UCSD-AML1 (cell line): Measurements from ENCODE around the gene PRRC2B.
"Not testable (repeated sequence)": the region's sequence is repeated elsewhere in the genome, so short reads cannot be mapped to it uniquely, and the experiment has no call there.

Source experiments
- DNase-seq: peaks from one replicate; lab custom pipeline; 2025; ENCODE audit not compliant: unreplicated experiment; lab: John Stamatoyannopoulos, UW

The PRRC2B gene

DNA sequence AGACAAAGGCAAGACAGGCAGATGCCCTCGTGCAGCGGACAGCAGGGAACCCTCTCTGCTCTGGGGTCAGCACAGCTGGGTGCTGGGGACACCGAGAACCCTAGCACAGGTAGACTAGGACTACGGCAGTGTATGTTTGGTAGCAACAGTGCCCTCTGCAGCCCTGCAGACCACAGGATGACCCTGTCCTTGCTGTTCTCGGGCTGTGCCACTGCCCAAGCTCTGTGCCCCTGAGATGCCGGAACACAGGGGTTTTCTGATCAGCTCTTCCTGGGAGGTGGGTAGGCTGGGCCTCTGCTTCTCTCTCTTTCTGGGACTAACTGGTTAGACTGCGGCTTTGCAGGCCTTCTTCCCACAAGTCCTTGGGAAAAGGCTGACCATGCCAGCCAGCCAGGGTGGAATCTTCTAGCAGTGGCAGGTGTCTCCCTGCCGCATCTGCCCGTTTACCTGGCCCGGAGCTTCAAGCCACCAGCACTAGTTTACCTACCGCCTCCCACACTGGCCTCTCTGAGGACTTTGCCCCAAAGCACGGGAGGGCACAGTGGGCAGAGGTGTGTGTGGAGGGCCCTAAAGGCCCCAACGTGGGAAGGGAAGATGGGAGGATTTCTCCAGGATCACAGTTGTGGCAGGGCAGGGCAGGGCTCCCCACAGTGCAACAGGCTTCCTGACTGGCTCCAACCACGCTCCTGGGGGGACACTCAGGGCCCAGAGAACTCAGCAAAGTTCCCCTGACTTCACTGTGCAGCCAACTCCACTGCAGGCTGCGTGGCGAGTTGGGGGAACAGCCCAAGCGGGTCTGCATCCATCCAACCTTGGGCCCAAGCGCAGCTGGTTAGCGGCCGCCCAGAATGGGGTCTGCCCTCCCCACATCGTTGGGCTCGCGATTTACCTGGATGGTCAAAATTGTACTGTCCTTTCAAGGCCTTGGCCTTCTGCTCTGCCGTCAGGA, 136.0 kb downstream of the PRRC2B start:
- no peak for DNase-seq

DNA sequence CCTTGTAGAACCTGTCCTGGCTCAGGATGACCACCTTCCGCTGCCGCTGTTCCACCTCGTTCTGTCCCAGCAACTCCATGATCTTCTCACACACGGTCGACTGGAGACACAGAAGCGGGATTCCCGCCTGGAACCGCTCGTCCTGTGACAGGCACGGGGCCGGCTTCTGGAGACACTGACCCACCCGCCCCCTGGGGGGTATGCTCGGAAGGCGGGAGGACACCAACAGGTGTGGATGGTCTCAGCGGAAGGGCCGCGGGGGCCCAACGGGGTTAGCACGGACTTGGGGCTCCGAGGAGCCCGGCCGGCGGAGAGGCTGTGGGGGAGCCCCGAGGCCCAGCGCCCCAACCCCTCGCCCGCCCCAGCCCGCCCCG, 136.6 kb downstream of the PRRC2B start:
- DNase-seq = no peak

DNA sequence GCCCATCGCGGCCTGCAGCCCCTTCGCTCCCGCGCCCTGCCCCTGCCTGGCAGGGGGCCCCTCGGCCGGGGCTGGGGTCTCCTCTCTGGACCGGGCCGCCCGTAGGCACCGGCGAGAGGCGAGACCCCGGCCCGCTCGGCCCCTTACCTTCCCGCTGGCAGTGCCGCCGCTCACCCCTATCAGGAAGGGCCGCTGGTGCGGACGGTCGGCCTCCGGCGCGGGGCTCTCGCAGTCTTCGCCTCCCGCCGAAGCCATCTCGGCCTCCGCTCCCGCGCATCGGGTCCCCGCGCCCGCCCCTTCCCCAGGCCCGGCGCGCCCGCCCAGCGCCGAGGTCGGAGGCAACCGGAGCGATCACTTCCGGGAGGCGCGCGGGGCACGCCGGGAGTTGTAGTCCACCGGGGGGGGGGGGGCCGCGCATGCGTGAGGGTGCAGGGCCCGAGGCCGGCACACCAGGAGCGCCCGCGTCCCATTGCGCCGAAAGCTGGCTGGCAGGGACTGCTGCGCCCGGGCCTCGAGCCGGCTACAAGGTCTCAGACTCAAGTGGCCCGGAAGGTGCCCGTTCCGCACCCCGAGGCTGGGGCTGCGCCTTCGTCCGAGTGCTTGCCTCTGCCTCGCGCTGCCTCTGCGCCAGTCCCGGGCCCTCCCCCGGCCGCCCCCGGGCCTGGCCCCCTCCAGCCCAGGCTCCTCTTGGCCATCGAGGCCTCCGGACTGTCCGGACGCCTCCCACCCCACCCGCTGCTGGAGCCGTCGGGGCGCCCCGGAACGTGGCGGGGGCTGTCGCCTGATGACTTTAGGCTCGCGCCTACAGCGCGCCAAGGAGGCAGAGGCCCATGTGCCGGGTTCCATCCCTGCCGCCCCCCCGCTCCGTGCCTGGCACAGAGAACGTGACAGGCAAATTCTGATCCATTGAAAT, 137.3 kb downstream of the PRRC2B start, which contains the start of gene UCK1:
TSS of gene UCK1 (minus strand) at position 344 of the 913 bp plus-strand sequence. CDS start at position 255, 89 bp downstream.
- DNase-seq = peak; percentile 87

DNA sequence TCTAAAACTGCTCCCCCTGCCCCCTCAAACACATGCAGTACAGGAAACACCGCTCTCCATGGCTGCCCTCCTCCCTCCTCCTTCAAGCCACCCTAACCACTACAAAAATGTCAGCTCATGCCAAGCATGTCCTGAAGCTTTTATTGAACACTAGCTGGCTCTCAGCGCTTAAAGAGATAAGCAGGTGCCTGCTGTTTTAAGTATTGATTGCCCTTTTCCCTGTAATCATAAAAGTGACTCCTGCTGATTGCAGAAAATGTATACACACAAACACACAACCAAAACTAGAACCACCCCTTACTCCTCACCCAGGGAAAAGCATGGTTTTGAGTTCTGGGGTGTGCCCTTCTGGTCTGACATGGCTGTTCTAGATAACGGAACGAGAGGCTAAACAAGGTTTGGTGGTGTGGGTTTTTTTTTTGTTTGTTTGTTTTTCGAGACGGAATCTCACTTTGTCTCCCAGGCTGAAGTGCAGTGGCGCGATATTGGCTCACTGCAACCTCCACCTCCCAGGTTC, 140.9 kb downstream of the PRRC2B start:
- DNase-seq = no peak

DNA sequence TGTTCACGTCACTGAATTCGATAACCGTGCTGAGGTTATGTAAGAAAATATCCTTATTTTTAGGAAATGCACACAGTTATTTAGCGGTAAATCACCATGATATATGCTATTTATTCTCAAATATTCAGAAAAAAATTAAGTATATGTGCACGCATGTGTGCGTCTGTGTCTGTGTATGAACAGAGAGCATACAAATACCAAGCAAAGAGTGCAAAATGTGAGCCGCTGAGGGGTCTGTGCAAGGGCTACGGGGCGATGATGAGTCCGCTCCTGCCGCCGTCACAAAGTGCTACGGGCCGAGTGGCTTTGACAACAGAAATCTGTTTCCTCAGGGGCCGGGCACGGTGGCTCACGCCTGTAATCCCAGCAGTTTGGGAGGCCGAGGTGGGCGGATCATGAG, 144.1 kb downstream of the PRRC2B start:
- DNase-seq = no peak

DNA sequence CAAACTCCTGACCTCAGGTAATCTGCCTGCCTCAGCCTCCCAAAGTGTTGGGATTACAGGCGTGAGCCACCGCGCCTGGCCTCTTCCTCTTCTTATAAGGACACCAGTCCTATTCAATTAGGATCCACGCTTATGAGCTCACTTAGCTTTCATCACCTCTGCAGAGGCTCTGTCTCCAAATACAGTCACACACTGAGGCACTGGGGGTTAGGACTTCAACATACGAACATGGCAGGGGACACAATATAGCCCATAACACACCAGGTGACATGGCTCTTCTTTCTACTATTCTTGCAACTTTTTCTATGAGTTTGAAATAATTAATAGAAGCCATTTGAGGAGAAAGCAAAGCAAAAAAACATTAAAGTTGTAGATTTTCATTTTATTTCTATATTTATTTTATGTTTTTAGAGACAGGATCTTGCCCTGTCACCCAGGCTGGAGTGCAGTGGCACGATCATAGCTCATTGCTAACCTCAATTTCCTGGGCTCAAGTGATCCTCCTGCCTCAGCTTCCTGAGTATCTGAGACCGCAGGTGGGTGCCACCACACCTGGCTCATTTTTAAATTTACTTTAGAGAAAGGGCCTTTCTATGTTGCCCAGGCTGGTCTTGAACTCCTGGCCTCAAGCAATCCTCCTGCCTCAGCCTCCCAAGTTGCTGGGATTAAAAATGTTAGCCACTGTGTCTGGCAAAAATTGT, 145.5 kb downstream of the PRRC2B start:
- no peak for DNase-seq

DNA sequence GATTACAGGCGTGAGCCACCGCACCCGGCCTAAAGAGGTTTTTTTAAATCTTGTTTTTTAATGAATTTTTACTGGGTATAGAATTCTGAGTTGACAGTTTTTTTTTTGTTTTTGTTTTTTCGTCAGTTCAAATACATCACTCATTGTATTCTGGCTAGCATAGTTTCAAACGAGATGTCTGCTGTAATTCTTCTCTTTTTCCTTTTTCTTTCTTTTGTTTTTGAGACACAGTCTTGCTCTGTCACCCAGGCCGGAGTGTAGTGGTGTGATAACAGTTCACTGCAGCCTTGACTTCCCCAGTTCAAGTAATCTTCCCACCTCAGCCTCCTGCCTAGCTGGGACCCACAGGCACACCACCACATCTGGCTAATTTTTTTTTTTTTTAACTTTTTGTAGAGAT, 149.3 kb downstream of the PRRC2B start:
- no peak for DNase-seq

DNA sequence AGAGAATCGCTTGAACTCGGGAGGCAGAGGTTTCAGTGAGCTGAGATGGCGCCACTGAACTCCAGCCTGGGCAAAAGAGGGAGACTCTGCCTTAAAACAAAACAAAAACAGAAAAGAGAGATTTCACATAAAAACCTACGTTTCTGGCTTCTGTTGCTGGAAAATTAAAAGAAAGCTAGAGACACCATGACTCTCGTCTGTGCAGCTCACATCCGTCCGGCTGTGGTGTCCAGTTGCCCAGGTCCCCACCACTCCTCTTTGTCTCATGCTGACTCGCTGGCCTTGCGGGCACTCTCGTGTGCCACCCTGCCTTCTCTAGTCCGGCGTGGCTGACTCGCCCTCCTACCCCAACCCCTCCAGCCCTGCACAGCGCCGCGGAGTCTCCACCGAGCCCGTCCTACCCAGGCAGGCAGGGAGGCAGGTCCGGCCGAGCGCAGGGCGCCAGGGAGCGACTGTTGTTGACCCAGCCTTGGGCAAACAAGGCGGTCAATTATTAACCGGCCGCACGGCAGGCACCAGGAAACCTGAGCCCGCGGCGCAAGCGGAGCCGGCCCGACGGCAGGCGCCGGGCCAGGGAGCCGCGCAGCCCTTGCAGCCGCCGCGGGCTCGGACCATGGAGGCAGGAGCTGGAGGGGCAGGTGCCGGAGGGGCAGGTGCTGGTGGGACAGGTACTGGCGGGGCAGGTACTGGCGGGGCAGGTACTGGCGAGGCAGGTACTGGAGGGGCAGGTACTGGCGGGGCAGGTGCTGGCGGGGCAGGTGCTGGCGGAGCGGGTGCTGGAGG, 151.3 kb downstream of the PRRC2B start, which contains the start of gene PRRT1B:
TSS of gene PRRT1B (plus strand) at position 521 of the 783 bp plus-strand sequence. CDS start at position 614, 93 bp downstream.
- no peak for DNase-seq

DNA sequence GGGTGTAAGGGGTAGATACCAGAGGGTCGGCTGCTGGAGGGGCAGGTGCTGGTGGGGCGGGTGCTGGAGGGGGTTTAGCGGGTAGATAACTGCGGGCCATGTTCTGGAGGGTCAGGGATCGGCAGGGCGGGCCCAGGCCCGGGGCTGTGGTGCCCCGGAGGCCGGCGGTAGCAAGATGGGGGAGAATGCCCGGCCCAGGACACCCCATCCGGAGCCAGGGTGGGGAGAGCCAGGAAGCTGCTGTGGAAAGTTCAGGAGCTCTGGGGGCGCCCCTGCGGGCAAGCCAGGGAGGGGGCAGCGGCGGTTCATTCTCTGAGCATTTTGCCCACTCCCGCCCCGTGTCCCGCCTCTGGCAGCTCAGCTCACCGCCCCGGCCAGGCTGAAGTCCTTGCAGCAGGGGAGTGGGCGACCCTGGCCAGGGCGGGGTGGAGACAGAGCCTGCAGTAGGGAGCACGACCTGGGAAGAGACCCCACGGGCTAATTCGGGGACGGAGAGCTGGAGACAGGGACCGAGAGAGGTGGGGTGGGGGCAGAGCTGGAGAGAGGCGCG, 152.0 kb downstream of the PRRC2B start:
- DNase-seq = no peak

DNA sequence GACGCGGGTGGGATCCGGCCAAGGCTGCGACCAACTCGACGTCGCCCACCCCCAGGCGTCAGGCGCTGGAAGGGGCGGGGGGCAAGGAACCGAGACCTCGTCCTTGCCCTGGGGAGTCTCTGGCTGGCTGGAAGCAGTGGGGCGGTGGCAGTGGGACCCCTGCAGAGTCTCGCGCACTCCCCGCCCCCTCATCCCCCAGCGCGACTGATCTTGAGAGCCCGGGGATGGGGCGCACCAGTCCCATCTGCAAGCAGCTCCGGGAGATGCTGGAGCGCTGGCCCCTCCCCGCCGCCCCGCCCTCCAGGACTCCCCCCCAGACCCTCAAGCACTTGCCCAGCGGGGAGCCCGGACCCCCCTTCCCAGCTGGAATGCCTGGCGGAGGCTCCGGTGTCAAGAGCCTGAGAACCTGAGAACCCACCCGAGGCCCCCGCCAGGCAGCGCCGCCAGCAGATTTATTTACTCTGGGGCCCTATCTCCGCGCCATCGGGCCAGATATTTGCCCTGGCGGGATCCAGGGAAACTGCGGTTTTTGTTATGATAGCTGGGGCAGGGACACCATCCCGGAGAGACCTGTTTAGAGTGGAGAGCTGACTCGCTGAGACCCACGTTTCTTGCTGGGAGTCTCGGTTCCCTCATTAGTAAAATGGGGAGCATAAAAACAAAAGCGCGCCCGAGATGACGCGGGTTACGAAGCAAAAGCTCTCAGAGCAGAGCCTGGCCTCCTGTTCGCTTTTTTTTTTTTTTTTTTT, 152.6 kb downstream of the PRRC2B start:
- no peak for DNase-seq

DNA sequence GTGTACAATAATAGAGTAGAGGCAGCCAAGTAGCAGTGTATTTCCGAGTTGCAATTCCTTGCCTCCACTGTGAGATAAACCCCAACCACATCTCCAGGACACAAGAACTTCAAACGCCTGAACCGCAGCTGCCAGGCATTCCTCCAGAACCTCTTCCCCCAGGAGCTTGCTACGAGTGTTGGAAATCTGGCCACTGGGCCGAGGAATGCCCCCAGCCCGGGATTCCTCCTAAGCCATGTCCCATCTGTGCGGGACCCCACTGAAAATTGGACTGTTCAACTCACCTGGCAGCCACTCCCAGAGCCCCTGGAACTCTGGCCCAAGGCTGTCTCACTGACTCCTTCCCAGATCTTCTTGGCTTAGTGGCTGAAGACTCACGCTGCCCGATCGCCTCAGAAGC, 155.3 kb downstream of the PRRC2B start:
- DNase-seq = not testable (repeated sequence)
